Erythroblast (primary cell): ENCODE results near the gene RAMAC.

Experiments used
- GATA1 ChIP-seq: IDR thresholded peaks from 2 replicates; pipeline ENCODE4 v1.6.1; 2011; ENCODE audit warnings: low read depth, mild to moderate bottlenecking, control low read depth, low read length, moderate library complexity
- POLR2A ChIP-seq: IDR thresholded peaks from 2 replicates; pipeline ENCODE4 v1.6.1; 2011; ENCODE audit warnings: mild to moderate bottlenecking, low read length

- TF ChIP-seq POLR2A: no peak
- TF ChIP-seq GATA1: no peak
Observed at GRCh38 chr15:82951472-82952157, 34.4 kb upstream of the RAMAC start.
